ENCODE data around the gene TEDC2. TPM values are rescaled to one million over a fixed set of nuclear protein-coding genes. Genes with fewer than 3 reads are reported as not detected.

TEDC2 gene
- total and polyA plus RNA-seq, 10 of the 15 experiments (the other 5 are each of a cell fraction or from before 2014, with no cell fraction given): 0.23 to 47.9 (median 19.1) TPM

DNA sequence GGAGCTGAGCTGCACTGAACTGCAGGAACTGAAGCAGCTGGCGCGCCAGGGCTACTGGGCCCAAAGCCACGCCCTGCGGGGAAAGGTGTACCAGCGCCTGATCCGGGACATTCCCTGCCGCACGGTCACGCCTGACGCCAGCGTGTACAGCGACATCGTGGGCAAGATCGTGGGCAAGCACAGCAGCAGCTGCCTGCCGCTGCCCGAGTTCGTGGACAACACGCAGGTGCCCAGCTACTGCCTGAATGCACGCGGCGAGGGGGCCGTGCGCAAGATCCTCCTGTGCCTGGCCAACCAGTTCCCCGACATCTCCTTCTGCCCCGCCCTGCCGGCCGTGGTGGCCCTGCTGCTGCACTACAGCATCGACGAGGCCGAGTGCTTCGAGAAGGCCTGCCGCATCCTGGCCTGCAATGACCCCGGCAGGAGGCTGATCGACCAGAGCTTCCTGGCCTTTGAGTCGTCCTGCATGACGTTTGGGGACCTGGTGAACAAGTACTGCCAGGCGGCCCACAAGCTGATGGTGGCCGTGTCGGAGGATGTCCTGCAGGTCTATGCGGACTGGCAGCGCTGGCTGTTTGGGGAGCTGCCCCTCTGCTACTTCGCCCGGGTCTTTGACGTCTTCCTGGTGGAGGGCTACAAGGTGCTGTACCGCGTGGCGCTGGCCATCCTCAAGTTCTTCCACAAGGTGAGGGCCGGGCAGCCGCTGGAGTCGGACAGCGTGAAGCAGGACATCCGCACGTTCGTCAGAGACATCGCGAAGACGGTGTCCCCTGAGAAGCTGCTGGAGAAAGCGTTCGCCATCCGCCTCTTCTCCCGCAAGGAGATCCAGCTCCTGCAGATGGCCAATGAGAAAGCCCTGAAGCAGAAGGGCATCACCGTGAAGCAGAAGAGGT is 36.6 kb downstream of the TEDC2 start:
- ATAC-seq: no peak

More for the DNA sequence above, 36.6 kb downstream of the TEDC2 start:
- Histone ChIP-seq H3K36me3 (ENCODE audit: control insufficient read depth in 2 of 2, insufficient read depth in 2 of 2, low read length in 1 of 2) (peaks cover 0 to 11% of the 10 kb centered on the region in 2 experiments; a peak in 2 of 4 replicates), H3K4me3 (no peak overlapping the region), H2AFZ (ENCODE audit: control insufficient read depth, low read depth, low read length) (no peak overlapping the region), H3K79me2 (ENCODE audit: control insufficient read depth, insufficient read depth, low read length) (no peaks in the 10 kb centered on the region), H3K9ac (ENCODE audit: control insufficient read depth, insufficient read depth, low read length) (no peak overlapping the region), H3K27me3 (replicated peaks in 1 of 2; ENCODE audit: control insufficient read depth in 2 of 2, insufficient read depth in 2 of 2, low read length in 1 of 2) (no peaks in the 10 kb centered on the region), H3K4me1 (ENCODE audit: control insufficient read depth, insufficient read depth, low read length) (no peaks in the 10 kb centered on the region), H4K20me1 (ENCODE audit: control insufficient read depth, insufficient read depth) (no peaks in the 10 kb centered on the region), H3K4me2 (ENCODE audit: control insufficient read depth, insufficient read depth) (no peak overlapping the region), H3K27ac (ENCODE audit: control insufficient read depth, insufficient read depth) (no peak overlapping the region), H3K9me3 (replicated peaks; ENCODE audit: control insufficient read depth, insufficient read depth, low read length) (no peaks in the 10 kb centered on the region)
- no peak for TF ChIP-seq KDM1A (IDR thresholded peaks at IDR 0.05; ENCODE audit: borderline replicate concordance)
- TF ChIP-seq, protein P1, sequence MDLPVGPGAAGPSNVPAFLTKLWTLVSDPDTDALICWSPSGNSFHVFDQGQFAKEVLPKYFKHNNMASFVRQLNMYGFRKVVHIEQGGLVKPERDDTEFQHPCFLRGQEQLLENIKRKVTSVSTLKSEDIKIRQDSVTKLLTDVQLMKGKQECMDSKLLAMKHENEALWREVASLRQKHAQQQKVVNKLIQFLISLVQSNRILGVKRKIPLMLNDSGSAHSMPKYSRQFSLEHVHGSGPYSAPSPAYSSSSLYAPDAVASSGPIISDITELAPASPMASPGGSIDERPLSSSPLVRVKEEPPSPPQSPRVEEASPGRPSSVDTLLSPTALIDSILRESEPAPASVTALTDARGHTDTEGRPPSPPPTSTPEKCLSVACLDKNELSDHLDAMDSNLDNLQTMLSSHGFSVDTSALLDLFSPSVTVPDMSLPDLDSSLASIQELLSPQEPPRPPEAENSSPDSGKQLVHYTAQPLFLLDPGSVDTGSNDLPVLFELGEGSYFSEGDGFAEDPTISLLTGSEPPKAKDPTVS (IDR thresholded peaks at IDR 0.05; ENCODE audit: low read depth, low read length): no peak
- TF ChIP-seq SPI1 (IDR thresholded peaks at IDR 0.05; ENCODE audit: borderline replicate concordance, insufficient read depth, low read depth, low read length): no peak
- TF ChIP-seq, protein P2, sequence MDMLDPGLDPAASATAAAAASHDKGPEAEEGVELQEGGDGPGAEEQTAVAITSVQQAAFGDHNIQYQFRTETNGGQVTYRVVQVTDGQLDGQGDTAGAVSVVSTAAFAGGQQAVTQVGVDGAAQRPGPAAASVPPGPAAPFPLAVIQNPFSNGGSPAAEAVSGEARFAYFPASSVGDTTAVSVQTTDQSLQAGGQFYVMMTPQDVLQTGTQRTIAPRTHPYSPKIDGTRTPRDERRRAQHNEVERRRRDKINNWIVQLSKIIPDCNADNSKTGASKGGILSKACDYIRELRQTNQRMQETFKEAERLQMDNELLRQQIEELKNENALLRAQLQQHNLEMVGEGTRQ (IDR thresholded peaks at IDR 0.05; ENCODE audit: borderline replicate concordance, low read depth, low read length): no peak
- TF ChIP-seq CHD4 (IDR thresholded peaks at IDR 0.05): no peak
- no peak for TF ChIP-seq PML (IDR thresholded peaks at IDR 0.05; ENCODE audit: low read length)
- TF ChIP-seq POLR2AphosphoS2 (IDR thresholded peaks at IDR 0.05; ENCODE audit: low read depth, low read length): no peak
- TF ChIP-seq BHLHE40 (IDR thresholded peaks at IDR 0.05; ENCODE audit: borderline replicate concordance in 1 of 2, low read depth in 2 of 2, low read length in 1 of 2): no peak
- no peak for TF ChIP-seq SP1 (IDR thresholded peaks at IDR 0.05; ENCODE audit: low read depth, low read length)
- no peak for TF ChIP-seq ZNF384 (IDR thresholded peaks at IDR 0.05; ENCODE audit: borderline replicate concordance, low read depth, low read length)
- no peak for TF ChIP-seq ASH2L (IDR thresholded peaks at IDR 0.05; ENCODE audit: borderline replicate concordance, low read depth)
- TF ChIP-seq FOS (IDR thresholded peaks at IDR 0.05; ENCODE audit: borderline replicate concordance, extremely low read depth, insufficient read length): no peak
- TF ChIP-seq PAX8 (IDR thresholded peaks at IDR 0.05): no peak
- TF ChIP-seq, protein P3, sequence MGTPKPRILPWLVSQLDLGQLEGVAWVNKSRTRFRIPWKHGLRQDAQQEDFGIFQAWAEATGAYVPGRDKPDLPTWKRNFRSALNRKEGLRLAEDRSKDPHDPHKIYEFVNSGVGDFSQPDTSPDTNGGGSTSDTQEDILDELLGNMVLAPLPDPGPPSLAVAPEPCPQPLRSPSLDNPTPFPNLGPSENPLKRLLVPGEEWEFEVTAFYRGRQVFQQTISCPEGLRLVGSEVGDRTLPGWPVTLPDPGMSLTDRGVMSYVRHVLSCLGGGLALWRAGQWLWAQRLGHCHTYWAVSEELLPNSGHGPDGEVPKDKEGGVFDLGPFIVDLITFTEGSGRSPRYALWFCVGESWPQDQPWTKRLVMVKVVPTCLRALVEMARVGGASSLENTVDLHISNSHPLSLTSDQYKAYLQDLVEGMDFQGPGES (IDR thresholded peaks at IDR 0.05): no peak
- intact Hi-C loops (cut with micrococcal nuclease; ENCODE audit: unreplicated experiment): no loop called here
- ChIA-PET SMC1A (ENCODE audit: uncharacterized antibody, unreplicated experiment) (no interaction called here), POLR2A (interaction anchor here (1.3 kb wide), 1 partner anchor 9 kb away, joined by 5 read pairs; no protein-coding TSS in a partner anchor), RAD21 (ENCODE audit: unreplicated experiment) (no interaction called here), CTCF (no interaction called here)
- WGBS (ENCODE audit: insufficient coverage, insufficient replicate concordance, low lambda C conversion rate, missing lambda C conversion rate): 94% methylated on average over 53 of the region's 62 CpGs
- in situ Hi-C loops (cut with MboI): loop anchor here (5.0 to 10.0 kb wide), 2 partner anchors 159 to 482 kb away; partner anchors contain the start of gene NPW
- DNase-seq (ENCODE audit: low read depth, low spot score) (no peak), FAIRE-seq (no peak)
- no TSS peak for BruUV-seq (replicated peaks)

All from GM12878 (cell line).